HG02763 (cell line): Measurements from ENCODE around the gene ECI1.

Experiments
- ATAC-seq: cut with Tn5 transposase; IDR thresholded peaks from one replicate; pipeline ENCODE4 v1.9.1; 2021; ENCODE audit warnings: mild to moderate bottlenecking, moderate library complexity; ENCODE audit not compliant: unreplicated experiment

The ECI1 gene

DNA sequence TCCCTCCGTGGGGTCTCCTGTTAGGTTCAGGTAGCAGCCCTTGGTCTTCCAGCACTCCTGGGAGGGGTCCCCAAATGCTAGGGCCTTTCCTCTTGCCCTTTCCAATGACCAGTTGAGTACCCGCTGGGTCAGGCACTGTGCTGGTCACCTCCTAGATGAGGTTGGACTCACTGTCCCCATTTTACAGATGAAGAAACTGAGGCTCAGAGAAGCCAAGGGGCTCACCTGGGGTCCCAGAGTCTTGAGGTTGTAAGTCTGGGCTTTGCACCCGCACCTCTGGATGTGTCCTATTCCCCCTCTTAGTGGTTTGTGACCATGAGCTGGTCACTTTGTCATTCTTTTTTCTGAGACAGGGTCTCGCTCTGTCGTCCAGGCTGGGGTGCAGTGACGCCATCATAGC is 53.6 kb downstream of the ECI1 start:
- ATAC-seq = no peak

DNA sequence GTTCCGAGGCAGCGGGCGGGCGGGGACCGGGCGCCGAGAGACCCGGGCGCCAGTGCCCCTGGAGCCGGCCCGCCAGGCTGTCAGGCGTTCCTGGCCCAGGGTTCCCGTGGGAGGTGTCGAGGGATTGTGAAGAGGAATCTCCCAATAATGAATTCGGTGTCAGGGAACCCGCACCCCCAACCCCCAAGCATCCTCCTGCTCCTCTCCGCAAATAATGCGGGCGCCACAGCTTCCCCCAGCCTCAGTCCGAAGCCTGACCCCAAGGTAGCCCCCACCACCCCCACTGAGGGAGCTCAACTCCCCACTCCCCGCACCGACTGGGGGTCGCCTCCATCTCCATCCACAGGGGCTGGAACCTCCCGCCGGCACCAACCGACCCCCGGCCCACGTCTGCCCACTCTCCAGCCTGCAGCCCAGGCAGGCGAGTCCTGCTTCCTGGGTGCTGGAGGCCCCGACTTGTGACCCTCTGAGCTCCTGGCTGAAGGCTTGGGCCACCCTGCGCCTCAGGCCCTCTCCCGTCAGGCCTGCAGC is 54.3 kb downstream of the ECI1 start:
- no peak for ATAC-seq

DNA sequence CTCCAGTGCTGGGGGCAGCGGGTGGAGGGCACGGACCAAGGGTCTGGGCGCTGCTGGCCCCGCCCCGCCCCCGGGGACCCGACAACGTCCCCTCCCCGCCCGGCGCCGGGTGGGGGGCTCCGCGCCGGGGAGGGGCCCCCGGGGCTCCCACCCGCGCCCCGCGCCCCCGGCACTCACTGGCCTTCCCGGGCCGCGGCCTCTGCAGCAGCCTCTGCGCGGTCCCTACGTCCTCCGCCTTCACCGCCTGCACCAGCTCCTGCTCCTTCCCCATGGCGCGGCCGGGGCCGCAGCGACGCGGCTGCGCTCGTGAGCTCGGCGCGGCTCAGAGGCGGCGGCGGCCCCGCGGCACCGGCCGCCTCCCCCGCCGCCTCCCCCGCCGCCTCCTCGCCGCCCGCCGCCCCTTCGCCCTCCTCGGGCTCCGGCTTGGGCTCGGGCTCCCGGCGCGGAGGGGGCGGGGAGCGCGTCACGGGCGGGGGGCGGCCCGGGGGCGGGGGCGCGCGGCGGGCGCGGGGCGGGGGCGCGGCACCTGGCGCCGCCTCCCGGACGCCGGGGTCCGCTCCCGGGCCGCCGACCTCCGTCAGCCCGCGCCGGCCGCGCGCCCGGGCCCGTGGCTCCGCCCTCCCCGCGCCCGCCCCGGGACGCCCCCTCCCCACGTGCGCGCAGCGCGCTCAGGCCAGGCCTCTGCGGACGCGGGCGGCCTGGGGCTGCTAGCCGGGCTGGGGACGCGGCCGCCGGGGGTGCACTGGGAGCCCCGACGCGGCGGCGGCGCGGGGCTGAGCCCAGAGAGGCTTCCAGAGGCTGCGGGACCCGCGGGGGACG is 55.0 kb downstream of the ECI1 start, which contains the start of gene CASKIN1:
CASKIN1 (minus strand) TSS at position 444 of the 819 bp plus-strand sequence; CDS start at position 271, 173 bp downstream.
- no peak for ATAC-seq

DNA sequence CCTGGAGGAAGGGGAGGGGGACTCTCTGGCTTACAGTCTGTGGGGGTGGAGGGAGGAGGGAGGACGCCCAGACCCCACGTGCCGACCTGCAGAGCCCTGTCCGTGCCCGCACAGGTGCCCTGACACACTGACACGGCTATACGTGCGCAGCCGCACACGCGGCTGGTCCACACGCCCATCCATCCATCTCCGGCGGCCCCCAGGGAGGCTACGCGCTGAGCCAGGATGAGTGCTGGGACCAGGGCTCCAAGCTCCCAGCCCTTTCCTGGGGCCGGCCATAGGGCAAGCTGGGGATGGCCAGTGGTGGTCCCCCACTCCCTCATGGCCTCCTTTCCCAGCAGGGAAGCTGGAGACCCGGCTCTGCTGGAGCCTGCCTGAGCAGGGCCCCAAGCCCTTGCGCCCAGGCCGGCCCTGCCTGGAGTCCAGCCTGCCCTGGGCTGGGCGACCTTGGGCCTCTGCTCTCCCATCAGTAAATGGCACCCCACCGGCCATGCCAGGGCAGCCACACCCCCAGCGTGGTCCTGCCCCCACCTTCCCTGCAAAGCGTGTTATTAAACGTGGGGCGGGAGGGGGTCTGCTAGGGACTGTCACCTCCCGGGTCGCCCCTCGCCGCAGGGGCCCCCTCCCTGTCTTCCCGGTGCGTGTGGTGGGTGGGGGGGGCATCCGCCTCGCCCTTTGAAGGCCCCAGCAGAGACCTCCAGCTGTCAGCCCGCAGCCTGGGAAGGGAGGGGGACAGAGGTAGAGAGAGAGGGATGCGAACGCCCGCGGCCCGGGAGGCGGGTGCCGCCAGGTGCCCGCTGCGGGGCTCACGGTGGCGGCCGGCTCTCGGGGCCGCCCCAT is 55.8 kb downstream of the ECI1 start:
- ATAC-seq = no peak

DNA sequence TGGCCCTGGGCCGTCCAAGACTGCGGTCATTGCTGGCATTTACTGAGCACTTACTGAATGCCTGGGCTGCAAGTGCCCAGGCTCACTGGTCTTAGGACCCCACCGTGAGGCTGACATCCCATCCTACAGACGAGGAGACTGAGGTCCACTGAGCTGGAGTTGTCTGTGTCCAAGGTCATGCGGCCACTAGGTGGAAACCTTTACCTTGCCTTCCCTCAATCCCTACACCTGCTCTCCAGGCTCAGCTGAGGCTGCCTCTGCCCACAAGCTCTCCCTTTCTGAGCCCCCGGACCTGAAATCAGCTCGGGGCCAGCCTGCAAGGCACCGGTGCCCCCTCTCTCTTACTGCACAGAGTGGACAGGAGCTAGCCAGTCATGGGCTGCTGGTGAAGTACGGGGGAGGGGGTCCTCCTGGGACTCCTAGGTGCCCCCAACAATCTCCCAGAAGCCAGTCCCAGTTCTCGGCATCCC is 56.5 kb downstream of the ECI1 start:
- ATAC-seq = no peak

DNA sequence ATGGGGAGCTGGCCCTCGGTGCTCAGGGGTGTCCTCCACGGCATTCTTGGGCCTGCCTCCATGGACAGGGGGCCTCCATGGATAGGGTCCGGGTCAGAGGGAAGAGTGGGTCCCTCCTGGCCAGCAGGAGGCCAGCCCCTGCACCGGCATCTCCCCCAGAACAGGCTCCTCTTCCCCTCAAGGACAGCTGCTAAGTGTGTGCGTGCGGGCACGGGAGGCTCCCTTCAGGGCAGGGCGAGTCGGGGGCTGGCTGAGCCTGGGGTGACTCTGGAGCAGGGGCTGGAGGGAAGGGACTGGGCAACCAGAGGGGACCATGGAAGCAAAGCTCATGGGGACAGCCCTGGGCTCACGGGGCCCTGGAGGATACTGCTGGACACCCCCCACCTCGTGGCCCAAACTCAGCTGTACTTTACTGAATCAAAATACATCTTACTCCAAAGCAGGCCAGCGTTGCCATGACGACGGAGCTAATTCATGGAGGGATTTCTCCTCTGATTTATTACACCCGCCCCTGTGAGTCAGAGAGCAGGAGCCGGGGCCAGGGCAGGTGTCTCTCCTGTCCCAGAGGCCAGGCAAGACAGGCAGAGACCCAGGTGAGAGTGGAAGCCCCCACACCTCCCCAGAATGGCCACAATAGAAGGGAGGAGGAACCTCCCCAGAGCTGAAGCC is 57.1 kb downstream of the ECI1 start:
- ATAC-seq = no peak

DNA sequence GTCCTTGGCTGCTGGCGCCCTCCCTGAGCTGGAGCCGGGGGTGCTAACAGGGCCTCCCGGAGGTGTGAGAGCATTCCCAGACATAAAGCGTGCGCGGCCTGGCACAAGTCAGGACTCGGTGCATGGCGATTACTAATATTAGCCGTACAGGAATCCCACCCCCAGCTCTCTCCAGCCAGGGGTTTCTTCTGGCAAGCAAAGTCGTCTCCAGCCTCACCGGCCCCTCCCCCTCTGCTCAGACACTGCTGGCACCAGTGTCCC is 60.0 kb downstream of the ECI1 start:
- ATAC-seq = no peak

DNA sequence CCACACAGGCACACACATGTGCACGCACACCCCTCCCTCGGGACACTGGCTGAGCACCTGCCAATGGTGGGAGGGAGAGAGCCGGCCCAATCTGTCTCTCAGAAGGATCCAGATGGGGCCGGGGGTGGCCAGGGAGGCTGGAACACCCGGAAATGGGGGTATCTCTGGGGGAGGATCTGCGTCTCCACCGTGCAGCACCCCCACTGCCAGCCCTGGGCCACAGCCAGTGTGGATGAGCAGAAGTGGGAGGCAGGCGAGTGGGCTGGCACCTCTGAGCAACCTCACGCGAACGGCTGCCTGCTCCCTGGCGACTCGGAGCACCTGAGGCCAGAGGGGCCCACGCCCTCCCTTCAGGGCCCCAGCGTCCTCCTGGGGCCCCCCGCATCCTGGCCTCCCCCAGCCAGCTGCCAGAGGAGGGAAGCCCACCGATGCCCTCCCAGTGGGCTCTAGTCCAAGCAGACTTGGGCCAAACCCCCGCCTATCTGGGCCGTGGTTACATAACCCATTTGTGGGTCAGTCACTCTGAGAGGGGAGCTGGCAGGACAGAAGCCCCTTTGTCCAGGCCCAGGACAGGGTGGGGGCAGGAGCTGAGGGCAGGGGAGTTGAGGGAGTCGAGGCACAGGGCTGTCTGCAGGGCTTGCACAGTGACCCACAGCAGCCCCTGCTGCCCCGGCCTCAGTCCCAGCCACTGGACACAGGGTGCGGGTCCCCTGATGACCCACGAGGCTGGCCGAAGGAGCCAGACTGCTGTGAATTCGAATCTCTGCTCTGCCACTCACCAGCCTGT is 60.5 kb downstream of the ECI1 start:
- ATAC-seq = no peak

DNA sequence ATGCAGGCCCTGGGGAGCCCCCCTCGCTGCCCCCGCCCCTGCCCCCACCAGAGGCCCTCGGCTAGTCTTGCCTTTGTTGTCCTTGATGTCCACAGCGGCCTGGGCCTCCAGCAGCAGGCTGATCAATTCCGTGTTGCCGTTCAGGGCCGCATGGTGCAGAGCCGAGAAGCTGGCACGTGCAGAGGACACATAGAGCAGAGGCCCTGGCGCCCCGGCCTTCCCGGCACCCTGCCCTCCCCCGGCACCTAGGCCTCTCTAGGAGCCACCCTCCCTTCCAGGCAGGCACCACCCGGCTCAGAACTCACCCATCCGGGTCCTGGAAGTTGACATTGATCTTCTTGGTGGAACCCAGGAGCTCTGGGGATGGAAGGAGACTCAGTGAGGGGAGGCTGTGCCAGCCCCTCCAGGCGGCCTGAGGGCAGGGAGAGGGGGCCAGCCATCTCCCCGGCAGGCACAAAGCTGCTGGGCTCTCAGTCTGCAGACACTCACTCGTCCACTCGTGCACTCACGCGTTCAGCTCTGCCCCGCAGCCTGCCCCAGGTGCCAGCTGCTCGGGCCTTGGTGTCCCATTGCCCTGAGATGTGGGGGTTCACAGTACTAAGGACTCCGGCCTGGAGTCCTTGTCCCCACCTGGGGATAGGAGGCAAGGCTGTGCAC is 61.3 kb downstream of the ECI1 start:
- ATAC-seq = no peak
